GM21529 (cell line): ENCODE data around the gene RAD51B.

ENCODE experiments used
- ATAC-seq: cut with Tn5 transposase; IDR thresholded peaks from one replicate; pipeline ENCODE4 v1.9.1; 2021; ENCODE audit not compliant: unreplicated experiment

RAD51B gene

DNA sequence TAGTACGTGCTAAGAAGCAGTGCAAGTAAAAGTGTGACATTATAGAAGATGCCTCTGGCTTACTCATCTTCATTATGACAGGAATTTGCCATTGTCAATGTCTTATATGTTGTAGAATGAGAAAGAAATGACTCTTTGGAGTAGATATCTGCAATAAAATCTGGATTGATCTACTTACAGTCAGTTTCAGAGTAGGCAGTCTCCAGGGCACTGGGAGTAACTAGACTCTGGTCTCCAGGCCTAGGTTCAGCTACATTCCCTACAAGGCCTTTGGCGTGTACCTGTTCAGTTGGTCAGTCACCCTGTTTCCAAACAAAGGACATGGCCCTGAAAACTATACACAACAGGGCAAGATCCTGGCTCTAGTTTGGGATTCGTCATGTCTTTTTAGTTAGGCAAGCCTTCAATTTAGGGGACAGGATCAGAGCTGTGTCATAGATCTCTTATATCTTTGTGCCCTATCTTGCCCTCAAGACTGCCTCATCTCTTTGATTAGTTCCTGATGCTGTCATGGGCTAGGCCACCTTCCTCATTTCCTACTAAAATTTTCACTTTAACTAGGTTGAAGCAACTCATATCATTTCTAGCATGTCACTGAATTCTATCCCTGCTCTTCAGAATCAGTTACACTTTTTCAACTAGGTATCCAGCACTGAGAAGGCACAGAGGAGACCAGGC, 410.0 kb downstream of the RAD51B start:
- no peak for ATAC-seq

DNA sequence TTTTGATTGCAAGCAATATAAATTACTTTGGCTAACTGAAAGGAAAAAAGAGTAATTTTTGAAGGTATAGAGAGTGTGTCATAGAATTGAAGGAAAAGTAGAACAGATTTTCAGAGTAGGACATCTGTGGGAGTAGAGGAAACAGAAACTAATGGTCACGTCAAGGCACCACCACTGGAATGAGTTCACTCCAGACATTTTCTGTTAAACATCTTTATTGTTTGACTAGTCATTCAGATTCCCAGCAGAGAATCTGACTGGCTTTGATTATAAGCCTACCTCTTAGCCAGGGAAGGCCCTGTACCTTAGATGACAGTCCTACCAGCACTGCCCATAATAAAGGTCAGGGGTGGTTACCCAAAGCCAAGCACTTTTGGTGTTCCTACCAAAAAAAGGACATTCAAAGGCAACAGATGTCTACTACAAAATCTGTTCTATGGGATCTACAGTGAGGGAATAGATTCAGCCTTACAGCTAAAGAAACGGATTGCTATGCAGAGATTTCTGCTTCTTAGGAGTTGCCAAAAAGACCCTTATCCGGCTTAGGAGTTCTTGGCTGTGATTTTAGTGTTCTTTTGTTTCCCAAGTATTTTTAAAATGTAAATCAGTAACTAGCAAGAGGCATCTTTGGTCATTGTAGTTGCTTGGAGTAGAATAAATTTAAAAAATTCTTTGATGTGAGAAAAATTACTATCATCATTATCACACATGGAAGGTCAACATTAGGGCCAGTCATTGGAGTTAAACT, 410.8 kb downstream of the RAD51B start:
- ATAC-seq, result no peak

DNA sequence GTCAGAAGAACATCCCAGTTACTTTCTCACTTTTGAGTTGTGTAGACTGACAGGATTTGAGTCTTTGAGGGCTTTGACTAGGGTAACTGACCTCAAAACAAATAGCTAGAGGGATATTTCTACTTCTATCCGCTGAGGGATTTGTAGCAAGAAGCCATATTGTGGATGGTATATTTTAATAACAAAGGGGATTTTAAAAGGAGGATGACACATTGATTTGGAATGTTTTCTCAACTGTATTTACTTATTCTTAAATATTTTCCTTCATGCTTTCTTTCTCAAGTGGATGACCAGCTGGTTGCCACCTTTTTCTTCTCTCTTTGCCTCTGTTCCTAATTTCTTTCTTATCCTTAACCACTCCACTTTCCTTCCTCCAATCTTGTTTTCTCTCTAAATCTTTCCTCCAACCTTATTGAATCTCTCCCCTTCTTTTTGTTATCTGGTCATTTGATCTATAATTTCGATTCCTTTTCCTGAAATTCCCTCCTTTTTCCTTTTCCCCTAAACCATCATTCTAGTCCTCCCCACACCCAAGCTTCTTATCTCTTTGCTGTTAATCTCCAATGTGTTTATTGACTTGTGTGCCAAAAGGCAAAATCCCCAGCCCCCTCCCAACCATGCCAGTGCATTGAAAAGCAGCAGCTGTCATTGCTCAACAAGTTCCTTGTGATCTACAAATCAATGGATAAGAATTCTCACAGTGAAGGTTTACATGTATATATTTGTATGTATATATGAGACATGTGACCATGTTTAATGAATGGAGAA, 411.6 kb downstream of the RAD51B start:
- no peak for ATAC-seq

- ATAC-seq, result no peak
Observed at GRCh38 chr14:68231898-68232297, 412.3 kb downstream of the RAD51B start.

- peak; percentile 78 for ATAC-seq
Observed at GRCh38 chr14:68232300-68233055, 412.9 kb downstream of the RAD51B start.

DNA sequence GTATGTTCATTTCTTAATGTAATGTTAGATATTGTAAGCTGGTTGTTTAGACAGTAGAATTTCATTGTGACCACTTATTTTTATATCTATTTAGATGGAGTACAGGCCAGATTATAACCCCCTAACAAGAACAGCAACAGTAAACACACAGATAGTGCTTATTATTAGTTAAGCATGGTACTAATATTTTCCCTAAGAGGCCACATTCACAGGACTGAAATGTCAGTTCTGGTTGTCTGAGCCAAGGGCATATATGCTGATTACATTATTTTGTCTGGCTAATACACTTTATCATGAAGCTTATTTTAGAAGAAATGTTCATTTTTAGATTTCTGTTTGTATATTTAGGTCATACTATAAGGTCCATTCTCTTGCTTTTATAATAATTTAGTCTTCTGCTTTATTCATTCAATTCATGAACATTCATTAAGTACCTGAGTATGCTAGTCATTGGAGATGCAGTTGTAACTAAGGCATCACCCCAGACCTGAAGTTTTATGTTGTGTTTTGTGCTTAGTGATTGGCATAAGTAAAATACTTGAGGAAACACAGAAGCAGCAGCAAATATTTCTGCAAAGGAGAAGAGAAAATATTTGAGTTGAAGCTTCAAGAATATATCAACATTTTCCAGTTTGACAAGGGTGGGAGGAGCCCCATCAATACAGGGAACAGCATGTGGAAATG, 413.7 kb downstream of the RAD51B start:
- ATAC-seq, result no peak

- ATAC-seq, result no peak
Observed at GRCh38 chr14:68234101-68234905, 414.7 kb downstream of the RAD51B start.

- no peak for ATAC-seq
Observed at GRCh38 chr14:68235011-68235410, 415.4 kb downstream of the RAD51B start.

GRCh38 chr14:68236582-68237458, 417.2 kb downstream of the RAD51B start:
- no peak for ATAC-seq

- no peak for ATAC-seq
Observed at GRCh38 chr14:68238551-68238950, 419.0 kb downstream of the RAD51B start.

DNA sequence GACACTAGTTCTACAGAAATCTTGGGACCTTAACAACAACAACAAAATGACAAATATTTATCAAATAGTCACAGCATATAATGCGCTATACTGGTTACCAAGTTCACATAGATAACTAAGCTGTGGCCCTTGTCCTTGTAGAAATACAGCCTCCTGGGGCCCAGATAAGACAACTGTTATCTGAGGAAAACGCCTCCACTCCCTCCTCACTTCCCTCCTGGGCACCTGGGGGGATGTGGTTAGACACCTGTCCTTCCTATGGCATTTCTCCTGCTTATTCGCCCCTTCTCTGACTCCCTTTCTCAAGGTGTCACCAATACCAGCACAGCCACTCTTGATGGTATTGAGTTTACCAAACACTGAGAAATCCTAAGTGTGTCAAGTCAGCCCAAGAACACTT, 419.4 kb downstream of the RAD51B start:
- ATAC-seq, result no peak

- no peak for ATAC-seq
Observed at GRCh38 chr14:68239988-68240771, 420.6 kb downstream of the RAD51B start.

- ATAC-seq, result no peak
Observed at GRCh38 chr14:68241862-68242487, 422.4 kb downstream of the RAD51B start.

- ATAC-seq, result no peak
Observed at GRCh38 chr14:68243450-68244010, 424.0 kb downstream of the RAD51B start.

- ATAC-seq, result no peak
Observed at GRCh38 chr14:68244262-68244980, 424.8 kb downstream of the RAD51B start.
